Measurements from ENCODE around the gene LRIG2.

The LRIG2 gene

DNA sequence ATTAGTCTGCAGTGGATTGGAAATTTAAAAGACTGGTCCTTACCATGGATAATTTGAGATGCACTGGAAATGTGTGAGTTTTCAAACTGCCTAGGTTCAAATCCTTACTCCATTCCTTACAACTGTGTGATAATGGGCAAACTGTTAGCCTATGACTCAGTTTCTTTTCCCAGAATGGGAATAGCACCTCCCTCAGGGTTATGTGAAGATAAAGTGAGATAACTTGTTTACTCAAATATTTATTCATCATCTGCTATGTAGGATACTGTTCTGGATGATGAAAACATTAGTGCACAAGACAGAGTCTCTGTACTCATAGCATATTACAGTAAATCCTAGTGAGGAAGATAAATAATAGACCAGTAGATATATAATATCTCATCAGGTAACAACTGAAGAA is 28.6 kb downstream of the LRIG2 start:
- peaks cover 47% of the 10 kb centered on the region for H3K36me3 ChIP-seq (ENCODE audit: low read length)
- no peak overlapping the region for H3K4me2 ChIP-seq (ENCODE audit: low read depth, low read length, poor library complexity, severe bottlenecking)
- no peaks in the 10 kb centered on the region for H3K9me3 ChIP-seq (ENCODE audit: insufficient read depth, low read length)
- no peak overlapping the region for H3K4me3 ChIP-seq (ENCODE audit: insufficient read depth, low read length, poor library complexity, severe bottlenecking)
- H3K27ac ChIP-seq (ENCODE audit: low read depth, low read length), result no peak overlapping the region
- H4K20me1 ChIP-seq (ENCODE audit: low read depth, low read length), result no peaks in the 10 kb centered on the region
- H2AFZ ChIP-seq (ENCODE audit: low read depth, low read length, severe bottlenecking), result no peak overlapping the region
- H3F3A ChIP-seq (ENCODE audit: insufficient read depth), result no peaks in the 10 kb centered on the region
- no peaks in the 10 kb centered on the region for H3K9me2 ChIP-seq (replicated peaks; ENCODE audit: insufficient read depth, low read length)
- no peak overlapping the region for H3K9ac ChIP-seq (ENCODE audit: low read length)
- H3K27me3 ChIP-seq (ENCODE audit: low read length), result no peaks in the 10 kb centered on the region
- H3K79me2 ChIP-seq (ENCODE audit: insufficient read depth, low read length), result no peaks in the 10 kb centered on the region
- no peak for TF ChIP-seq EZH2phosphoT487 (conservative IDR thresholded peaks at IDR 0.05; ENCODE audit: low read length)
- TF ChIP-seq, protein P1, sequence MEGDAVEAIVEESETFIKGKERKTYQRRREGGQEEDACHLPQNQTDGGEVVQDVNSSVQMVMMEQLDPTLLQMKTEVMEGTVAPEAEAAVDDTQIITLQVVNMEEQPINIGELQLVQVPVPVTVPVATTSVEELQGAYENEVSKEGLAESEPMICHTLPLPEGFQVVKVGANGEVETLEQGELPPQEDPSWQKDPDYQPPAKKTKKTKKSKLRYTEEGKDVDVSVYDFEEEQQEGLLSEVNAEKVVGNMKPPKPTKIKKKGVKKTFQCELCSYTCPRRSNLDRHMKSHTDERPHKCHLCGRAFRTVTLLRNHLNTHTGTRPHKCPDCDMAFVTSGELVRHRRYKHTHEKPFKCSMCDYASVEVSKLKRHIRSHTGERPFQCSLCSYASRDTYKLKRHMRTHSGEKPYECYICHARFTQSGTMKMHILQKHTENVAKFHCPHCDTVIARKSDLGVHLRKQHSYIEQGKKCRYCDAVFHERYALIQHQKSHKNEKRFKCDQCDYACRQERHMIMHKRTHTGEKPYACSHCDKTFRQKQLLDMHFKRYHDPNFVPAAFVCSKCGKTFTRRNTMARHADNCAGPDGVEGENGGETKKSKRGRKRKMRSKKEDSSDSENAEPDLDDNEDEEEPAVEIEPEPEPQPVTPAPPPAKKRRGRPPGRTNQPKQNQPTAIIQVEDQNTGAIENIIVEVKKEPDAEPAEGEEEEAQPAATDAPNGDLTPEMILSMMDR (IDR thresholded peaks at IDR 0.05; ENCODE audit: insufficient read depth, low read length, poor library complexity, severe bottlenecking), result no peak

DNA sequence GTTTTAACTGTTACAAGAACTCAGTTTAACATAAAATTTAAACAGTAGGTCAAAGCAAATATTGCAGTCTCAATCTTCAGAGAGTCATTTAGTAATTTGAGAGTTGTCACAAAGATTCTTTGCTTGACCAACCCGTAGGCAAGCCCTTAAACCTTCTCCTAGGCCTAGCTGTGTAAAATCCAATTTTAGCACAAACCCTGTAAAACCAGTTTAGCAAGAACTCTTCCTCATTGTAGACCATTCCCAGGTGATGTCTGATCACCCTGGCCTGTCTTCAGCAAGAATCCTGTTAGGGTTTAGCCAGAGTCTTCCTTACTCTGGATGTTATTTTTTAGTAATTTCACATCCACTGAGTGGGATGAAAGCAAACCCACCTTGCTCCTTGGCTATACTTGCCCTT is 30.1 kb downstream of the LRIG2 start:
- Histone ChIP-seq H3K4me2 (ENCODE audit: low read depth, low read length, poor library complexity, severe bottlenecking) (no peak overlapping the region), H3K9ac (ENCODE audit: low read length) (no peak overlapping the region), H3K4me3 (ENCODE audit: insufficient read depth, low read length, poor library complexity, severe bottlenecking) (no peak overlapping the region), H3K79me2 (ENCODE audit: insufficient read depth, low read length) (no peaks in the 10 kb centered on the region), H3K27ac (ENCODE audit: low read depth, low read length) (no peak overlapping the region), H3K36me3 (ENCODE audit: low read length) (peaks cover 54% of the 10 kb centered on the region), H3K27me3 (ENCODE audit: low read length) (no peaks in the 10 kb centered on the region), H3F3A (ENCODE audit: insufficient read depth) (no peaks in the 10 kb centered on the region), H2AFZ (ENCODE audit: low read depth, low read length, severe bottlenecking) (no peak overlapping the region), H4K20me1 (ENCODE audit: low read depth, low read length) (0 out of 2 replicates have a peak, but pooled peaks cover 3% of the 10 kb centered on the region), H3K9me3 (ENCODE audit: insufficient read depth, low read length) (no peaks in the 10 kb centered on the region), H3K9me2 (replicated peaks; ENCODE audit: insufficient read depth, low read length) (no peaks in the 10 kb centered on the region)
- no peak for TF ChIP-seq EZH2phosphoT487 (conservative IDR thresholded peaks at IDR 0.05; ENCODE audit: low read length)
- TF ChIP-seq, protein P1 (IDR thresholded peaks at IDR 0.05; ENCODE audit: insufficient read depth, low read length, poor library complexity, severe bottlenecking), result no peak

DNA sequence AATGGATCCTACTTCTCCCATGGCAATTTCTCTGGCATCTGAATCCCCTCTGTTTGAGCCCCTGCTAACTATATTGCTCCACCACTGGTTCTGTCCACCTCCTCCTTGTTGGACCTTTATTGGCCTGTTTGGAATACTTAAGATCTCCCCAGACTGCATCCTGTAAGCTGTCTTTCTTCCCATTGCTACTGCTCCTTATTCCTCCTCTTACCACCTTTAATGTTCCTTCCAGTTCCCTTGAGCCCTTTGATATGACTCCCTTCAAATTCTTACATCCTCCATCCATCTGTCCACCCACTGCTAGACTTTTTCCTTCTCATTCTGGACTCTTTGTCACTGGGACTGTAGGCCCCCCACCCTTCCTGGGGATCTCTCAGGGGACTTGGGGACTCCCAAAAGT is 31.0 kb downstream of the LRIG2 start:
- Histone ChIP-seq H3K4me2 (ENCODE audit: low read depth, low read length, poor library complexity, severe bottlenecking) (no peak overlapping the region), H3K36me3 (ENCODE audit: low read length) (peaks cover 47% of the 10 kb centered on the region), H2AFZ (ENCODE audit: low read depth, low read length, severe bottlenecking) (no peak overlapping the region), H3K79me2 (ENCODE audit: insufficient read depth, low read length) (no peaks in the 10 kb centered on the region), H3K9ac (ENCODE audit: low read length) (no peak overlapping the region), H3K4me3 (ENCODE audit: insufficient read depth, low read length, poor library complexity, severe bottlenecking) (no peak overlapping the region), H3K27ac (ENCODE audit: low read depth, low read length) (no peak overlapping the region), H3K9me3 (ENCODE audit: insufficient read depth, low read length) (no peaks in the 10 kb centered on the region), H3K27me3 (ENCODE audit: low read length) (no peaks in the 10 kb centered on the region), H3F3A (ENCODE audit: insufficient read depth) (no peaks in the 10 kb centered on the region), H3K9me2 (replicated peaks; ENCODE audit: insufficient read depth, low read length) (no peaks in the 10 kb centered on the region), H4K20me1 (ENCODE audit: low read depth, low read length) (0 out of 2 replicates have a peak, but pooled peaks cover 3% of the 10 kb centered on the region)
- TF ChIP-seq EZH2phosphoT487 (conservative IDR thresholded peaks at IDR 0.05; ENCODE audit: low read length), result no peak
- TF ChIP-seq, protein P1 (IDR thresholded peaks at IDR 0.05; ENCODE audit: insufficient read depth, low read length, poor library complexity, severe bottlenecking), result no peak
